GM10248 (cell line): ENCODE measurements around the gene FOXK1.

ENCODE experiments used
- CTCF ChIA-PET: fragments of 300-600 bp; sonication (Branson Sonifier 250); formaldehyde crosslinking; extraction: SDS; loops from one replicate; lab custom pipeline; 2021; ENCODE audit warnings: antibody characterized with exemption; lab: Yijun Ruan, JAX
- POLR2A ChIA-PET: fragments of 350-650 bp; sonication (Branson Sonifier 250); formaldehyde crosslinking; extraction: SDS; loops from one replicate; lab custom pipeline; 2020; ENCODE audit warnings: antibody characterized with exemption; lab: Yijun Ruan, JAX
- DNase-seq: peaks from one replicate; pipeline ENCODE4 v3.0.0; 2012; ENCODE audit errors: extremely low spot score
- TF ChIP-seq, protein P1 (sequence below): IDR thresholded peaks from 2 replicates; pipeline ENCODE4 v1.5.1; 2012; ENCODE audit warnings: mild to moderate bottlenecking, low read depth; ENCODE audit errors: extremely low read depth, missing control alignments, control extremely low read depth

FOXK1 gene

DNA sequence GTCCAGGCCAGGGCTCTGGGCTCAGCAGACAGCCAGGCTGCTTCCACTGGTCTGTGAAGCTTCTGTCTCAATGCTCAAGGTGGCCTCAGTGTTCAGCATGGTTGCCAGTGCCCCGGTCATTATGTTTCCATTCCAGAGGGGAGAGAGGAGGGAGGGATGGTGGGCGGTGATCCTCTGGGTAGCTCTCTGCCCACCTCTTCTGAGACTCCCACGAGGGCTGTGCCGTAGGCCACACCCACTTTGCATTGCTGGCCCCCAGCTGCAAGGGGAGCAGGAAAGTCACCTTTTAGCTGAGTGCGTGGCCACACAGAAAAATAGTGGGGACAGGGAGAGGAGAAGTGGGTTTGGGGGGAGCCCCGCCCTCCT lies 42.5 kb downstream of the FOXK1 start:
- CTCF ChIA-PET, result interaction anchor here (0.8 to 3.3 kb wide), 9 partner anchors 9 to 52 kb away, joined by 3 to 8 read pairs (median 4); no protein-coding TSS in a partner anchor
- TF ChIP-seq, protein P1, sequence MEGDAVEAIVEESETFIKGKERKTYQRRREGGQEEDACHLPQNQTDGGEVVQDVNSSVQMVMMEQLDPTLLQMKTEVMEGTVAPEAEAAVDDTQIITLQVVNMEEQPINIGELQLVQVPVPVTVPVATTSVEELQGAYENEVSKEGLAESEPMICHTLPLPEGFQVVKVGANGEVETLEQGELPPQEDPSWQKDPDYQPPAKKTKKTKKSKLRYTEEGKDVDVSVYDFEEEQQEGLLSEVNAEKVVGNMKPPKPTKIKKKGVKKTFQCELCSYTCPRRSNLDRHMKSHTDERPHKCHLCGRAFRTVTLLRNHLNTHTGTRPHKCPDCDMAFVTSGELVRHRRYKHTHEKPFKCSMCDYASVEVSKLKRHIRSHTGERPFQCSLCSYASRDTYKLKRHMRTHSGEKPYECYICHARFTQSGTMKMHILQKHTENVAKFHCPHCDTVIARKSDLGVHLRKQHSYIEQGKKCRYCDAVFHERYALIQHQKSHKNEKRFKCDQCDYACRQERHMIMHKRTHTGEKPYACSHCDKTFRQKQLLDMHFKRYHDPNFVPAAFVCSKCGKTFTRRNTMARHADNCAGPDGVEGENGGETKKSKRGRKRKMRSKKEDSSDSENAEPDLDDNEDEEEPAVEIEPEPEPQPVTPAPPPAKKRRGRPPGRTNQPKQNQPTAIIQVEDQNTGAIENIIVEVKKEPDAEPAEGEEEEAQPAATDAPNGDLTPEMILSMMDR, result no peak
- no peak for DNase-seq
- POLR2A ChIA-PET, result interaction anchor here (1.0 kb wide), 1 partner anchor 11 kb away, joined by 3 read pairs; no protein-coding TSS in a partner anchor

DNA sequence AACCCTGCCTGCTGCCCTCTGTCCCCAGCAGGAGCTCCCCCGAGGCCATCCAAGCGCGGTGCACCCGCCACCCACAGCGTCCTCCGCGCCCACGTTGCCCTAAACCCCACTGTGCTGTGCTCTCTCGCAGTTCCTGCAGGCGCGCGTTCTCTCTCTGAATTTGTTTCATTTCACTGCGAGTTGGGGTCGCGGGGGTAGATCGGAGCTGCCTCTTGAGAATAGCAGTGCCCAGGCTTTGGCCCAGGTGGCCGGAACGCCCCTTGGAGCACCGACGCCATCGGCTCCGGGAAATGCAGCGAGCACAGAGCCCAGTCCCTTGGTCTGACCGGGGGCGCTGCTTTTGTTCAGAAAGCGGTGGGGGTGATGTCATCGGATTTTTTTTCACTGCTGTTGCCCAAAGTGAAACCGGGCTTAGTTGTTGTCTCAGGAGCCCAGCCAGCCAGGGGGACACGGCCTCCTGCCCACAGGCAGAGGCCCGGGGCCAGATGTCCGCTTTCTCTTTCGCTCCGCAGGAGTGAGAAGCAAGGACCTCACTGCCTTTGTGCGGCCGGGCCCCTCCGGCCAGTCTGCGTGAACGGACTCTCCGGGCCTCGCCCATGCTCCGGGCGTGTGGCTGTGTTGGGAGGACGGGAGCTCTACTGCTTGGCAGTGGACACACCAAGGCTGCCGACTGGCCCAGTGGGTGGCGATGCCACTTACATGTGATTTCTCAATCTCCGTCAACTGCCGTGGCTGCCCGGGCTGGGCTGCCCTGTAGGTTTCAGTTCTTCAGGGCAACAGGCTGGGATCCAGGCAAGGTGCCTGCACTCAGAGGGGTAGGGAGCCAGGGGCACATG lies 43.1 kb downstream of the FOXK1 start:
- ChIA-PET CTCF (interaction anchor here (0.8 to 3.3 kb wide), 11 partner anchors 9 to 53 kb away, joined by 3 to 8 read pairs (median 3); no protein-coding TSS in a partner anchor), POLR2A (interaction anchor here (0.6 to 1.0 kb wide), 3 partner anchors 8 to 19 kb away, joined by 3 to 4 read pairs (median 3); no protein-coding TSS in a partner anchor)
- DNase-seq, result peak; percentile 91
- TF ChIP-seq, protein P1, result no peak

DNA sequence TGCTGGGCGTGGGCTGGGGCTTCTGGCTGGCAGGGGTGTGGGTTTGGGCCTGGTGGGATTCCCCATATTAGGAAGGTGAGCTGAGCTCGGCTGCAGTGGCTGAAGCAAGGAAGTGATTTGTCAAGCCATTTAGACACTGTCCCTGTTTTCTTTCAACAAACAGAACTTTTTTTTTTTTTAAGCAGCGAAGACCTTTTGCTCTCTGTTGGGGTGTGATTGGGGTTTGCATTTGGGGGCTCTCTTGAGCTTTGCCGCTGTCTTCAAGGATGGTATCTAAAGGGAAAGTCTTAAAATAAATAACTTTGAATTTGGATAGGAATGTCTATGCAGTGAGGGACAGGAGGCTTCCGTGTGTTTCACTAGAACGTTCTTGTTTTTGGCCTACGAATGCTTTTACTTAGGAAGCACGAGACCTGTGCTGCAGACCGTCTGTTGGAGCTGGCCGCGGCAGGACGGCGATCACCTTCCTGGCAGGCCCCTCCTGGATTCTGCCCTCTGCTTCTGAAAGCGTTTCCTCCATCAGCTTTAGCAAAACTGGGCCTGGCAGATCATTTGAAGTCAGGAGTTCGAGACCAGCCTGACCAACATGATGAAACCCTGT lies 43.9 kb downstream of the FOXK1 start:
- DNase-seq, result no peak
- POLR2A ChIA-PET, result interaction anchor here (0.6 to 0.7 kb wide), 2 partner anchors 8 to 18 kb away, joined by 3 to 4 read pairs; no protein-coding TSS in a partner anchor
- CTCF ChIA-PET, result interaction anchor here (1.0 to 3.3 kb wide), 3 partner anchors 9 to 15 kb away, joined by 3 to 8 read pairs (median 3); no protein-coding TSS in a partner anchor
- TF ChIP-seq, protein P1, result no peak

DNA sequence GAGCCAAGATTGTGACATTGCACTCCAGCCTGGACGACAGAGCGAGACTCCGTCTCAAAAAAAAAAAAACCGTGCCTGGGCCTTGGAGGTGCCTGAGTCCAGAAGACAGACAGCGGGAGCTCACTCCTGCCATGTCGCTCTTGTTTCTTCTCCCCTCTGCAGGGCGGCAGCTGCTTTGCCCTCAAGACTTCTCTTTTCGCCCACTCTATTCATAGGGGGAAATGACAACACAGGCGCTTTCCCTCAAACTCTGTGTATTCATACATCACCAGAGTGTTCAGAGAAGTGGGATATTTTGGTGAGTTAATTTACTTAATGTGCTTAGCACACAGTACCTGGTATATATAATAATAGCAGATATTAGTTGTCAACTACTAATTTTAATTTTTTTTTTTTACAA lies 44.5 kb downstream of the FOXK1 start:
- TF ChIP-seq, protein P1, result no peak
- CTCF ChIA-PET, result interaction anchor here (1.0 to 3.3 kb wide), 2 partner anchors 9 to 15 kb away, joined by 3 to 8 read pairs; no protein-coding TSS in a partner anchor
- POLR2A ChIA-PET, result no interaction called here
- DNase-seq, result no peak

DNA sequence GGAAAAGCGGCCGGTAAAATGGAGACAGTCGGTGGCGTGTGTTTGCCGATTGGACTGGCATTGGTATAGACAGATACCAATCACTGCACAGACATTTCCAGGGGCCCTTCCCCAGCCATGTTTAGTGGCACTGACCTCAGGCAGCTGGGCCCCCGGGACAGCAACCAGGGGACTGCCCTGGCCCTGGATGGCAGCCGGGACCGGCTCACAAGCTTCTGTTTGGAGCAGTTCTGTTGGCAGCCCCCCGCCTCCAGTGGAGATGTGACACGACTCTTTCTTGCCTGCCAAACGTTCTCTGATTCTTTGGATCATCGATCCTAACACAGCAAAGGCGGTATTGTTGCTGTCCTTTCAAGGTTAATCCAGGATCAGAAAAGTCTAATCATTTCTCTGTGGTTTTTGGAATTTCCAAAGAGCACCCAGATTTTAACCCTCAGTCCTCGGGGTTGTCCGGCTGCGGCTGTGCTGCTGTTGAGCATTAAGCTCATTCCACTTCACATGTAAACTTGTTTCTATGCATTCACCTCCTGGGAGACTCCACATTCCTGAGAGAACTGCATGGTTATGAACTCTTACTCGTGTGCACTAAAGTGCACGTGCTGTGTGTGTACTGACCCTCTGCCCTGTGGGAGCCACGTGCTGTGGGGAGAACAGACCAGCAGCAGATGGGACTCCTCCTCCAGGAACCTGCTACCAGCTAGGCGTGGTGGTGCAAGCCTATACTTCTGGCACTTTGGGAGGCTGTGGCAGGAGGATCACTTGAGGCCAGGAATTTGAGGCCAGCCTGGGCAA lies 46.0 kb downstream of the FOXK1 start:
- TF ChIP-seq, protein P1, result no peak
- DNase-seq, result no peak
- ChIA-PET CTCF (no interaction called here), POLR2A (no interaction called here)
